ENCODE data around the gene SPINK6.

SPINK6 gene, protein sequence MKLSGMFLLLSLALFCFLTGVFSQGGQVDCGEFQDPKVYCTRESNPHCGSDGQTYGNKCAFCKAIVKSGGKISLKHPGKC

GRCh38 chr5:148202531-148203203, at the start of gene SPINK6:
SPINK6 (plus strand) TSS chr5:148203042; CDS start chr5:148203097, 55 bp downstream.
- no peak for DNase-seq (ENCODE audit: low spot score)

GRCh38 chr5:148156609-148157008, 46.2 kb upstream of the SPINK6 start:
- no peak for DNase-seq (ENCODE audit: low spot score)

DNA sequence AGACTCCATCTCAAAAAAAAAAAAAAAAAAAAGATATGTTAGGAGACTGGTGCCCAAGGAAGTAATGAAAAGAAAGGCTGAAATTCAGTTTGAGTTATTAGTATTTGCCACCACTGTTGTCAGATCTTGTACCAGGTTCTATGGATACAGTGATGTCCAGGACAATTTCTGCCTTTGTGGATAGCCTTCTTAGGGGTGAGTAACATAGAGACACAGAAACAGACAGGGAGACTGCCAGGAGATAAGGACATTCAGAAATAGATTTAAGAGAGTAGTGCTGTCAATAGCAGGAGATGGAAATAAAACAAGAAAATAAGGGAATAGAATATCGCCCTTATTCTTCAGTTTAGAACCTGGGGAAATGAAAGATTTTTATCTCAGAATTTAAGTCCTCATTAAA, 40.8 kb upstream of the SPINK6 start:
- no peak for DNase-seq (ENCODE audit: low spot score)

GRCh38 chr5:148163345-148163744, 39.5 kb upstream of the SPINK6 start:
- no peak for DNase-seq (ENCODE audit: low spot score)

GRCh38 chr5:148166550-148167283, 36.1 kb upstream of the SPINK6 start:
- no peak for DNase-seq (ENCODE audit: low spot score)

DNA sequence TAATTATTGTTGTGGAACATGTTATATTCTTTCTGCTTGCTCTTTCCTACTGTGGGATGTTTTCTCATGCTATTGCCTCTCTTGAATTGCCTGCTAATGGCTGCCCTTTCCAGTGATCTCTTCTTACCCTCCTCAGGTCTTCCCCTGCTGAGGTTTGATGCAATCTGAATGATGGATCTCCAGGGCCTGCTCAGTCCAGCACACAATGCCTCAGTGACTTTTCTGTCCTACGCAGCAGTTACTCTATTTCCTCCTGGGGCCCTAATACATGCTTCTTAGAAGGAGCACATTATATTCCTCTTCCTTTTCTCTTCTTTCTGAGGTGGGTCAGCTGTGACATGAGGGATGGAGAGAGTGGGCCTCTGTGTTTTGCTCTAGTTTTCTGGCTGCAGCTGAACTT, 34.6 kb upstream of the SPINK6 start, which contains the start of gene SPINK14:
SPINK14 (plus strand) TSS at position 301 of the 400 bp plus-strand sequence. CDS start 1,187 bp downstream, outside the sequence.
- DNase-seq (ENCODE audit: low spot score): no peak

DNA sequence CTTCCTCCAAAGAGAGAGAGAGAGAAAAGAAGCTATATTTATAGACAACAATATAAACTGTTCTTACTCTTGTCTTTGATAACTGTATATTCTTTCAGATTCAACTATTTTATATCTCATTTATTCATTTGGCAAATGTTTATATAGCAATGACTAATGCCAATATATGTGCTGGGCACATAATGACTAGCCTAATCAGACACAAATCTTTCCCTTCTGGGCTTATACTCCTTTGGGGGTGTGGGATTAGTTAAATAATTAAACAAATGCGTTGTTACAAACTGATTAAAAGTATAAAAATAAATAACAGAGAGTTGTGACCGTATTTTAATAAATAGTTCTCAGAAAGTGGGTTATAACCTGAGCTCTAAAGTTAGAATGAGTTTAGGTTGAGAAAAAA, 30.5 kb upstream of the SPINK6 start:
- no peak for DNase-seq (ENCODE audit: low spot score)

- no peak for DNase-seq (ENCODE audit: low spot score)
These were observed 26.4 kb upstream of the SPINK6 start for GRCh38 chr5:148176480-148176879.

DNA sequence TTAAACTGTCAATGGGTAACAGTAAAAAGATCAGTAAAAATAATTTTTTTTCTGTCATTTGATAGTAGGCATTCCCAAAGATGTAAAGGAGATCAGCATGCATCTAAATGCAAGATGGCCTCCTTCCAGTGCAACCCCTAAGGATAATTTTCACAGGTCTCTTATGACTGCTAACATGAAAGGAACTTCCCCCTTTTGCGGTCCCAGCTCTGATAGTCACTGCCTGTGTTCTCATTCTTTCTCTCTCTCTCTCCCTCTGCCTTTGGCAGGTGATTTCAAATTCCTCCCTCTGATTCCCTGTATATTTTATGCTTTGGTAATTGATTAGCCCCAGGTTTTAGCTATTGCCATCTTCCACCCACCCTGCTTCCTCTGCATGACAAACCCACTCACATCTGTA, 25.6 kb upstream of the SPINK6 start:
- DNase-seq (ENCODE audit: low spot score): no peak

DNA sequence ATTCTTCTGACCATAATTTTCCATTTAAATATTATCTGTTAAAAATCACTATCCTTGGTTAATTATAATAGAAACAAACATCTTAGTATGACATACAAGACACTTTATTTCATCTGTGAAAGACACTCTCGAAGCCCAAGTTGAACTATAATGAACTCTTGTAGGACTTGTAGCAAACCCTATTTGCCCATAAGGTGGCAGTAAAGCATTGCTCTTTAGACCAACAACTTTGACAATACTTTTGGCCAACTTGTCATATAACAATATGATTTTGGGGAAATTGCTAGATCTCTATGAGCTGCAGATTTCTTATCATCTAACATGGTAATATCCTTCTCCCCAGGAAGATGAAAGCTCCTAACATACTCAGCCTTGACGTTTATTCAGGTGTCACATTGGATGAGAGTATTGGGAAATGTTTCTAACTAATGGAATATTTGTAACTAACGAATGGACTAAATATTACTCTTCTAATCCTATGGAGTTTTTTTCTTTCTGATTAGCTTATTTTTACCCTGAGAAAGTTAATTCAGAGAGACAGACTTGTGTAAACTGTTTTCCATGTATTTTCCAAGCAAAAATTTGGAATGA, 23.5 kb upstream of the SPINK6 start:
- peak; percentile 73 for DNase-seq (ENCODE audit: low spot score)

- DNase-seq (ENCODE audit: low spot score): no peak
These were observed 16.4 kb upstream of the SPINK6 start for GRCh38 chr5:148186248-148187003.

GRCh38 chr5:148191010-148191409, 11.8 kb upstream of the SPINK6 start:
- DNase-seq (ENCODE audit: low spot score): no peak

DNA sequence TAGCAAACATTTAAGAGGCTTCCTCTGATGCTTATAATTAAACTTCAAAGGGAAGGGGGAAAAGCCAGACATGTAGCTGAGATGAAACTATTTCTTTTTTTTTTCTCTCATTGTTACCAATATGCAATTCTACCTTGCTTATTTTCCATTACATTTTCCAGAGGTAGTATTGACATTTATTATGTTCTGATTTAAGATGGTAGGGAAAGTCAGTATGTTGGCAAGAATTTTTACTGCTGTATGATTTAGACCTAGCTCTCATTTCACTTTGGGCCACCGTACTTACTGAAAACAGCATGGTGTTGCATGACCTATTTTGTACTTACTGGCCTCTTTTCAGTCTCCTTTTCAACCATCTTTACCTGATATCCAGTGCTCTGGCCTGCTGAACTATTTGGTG, 9.6 kb upstream of the SPINK6 start:
- DNase-seq (ENCODE audit: low spot score): no peak

DNA sequence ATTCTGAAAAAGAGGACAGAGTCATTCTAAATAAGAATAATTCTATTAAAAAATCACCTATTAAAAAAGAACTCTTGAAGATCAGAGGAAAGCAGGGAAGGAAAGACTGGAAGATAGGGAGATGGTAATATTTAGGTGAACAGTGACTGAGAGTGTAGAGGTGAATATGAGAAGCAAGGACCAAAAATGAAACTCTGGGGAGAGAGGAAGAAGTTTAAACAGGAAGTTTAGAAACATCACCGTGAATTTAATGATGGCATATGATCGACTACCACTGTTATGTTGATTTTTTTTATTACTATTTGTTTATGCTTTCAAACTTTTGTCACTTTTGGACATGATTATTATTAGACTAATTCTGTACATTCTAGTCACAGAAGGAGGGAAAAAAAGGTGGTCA, 1.7 kb upstream of the SPINK6 start:
- no peak for DNase-seq (ENCODE audit: low spot score)

- DNase-seq (ENCODE audit: low spot score): no peak
These were observed 2.4 kb downstream of the SPINK6 start for GRCh38 chr5:148205044-148205806.

GRCh38 chr5:148205865-148206264, 3.0 kb downstream of the SPINK6 start:
- DNase-seq (ENCODE audit: low spot score): no peak

GRCh38 chr5:148206620-148207019, 3.8 kb downstream of the SPINK6 start:
- peak; percentile 8 for DNase-seq (ENCODE audit: low spot score)

- no peak for DNase-seq (ENCODE audit: low spot score)
These were observed 5.4 kb downstream of the SPINK6 start for GRCh38 chr5:148208226-148208625.

- DNase-seq (ENCODE audit: low spot score): no peak
These were observed 6.4 kb downstream of the SPINK6 start for GRCh38 chr5:148209151-148209770.

- DNase-seq (ENCODE audit: low spot score): no peak
These were observed 11.9 kb downstream of the SPINK6 start for GRCh38 chr5:148214665-148215185.

GRCh38 chr5:148221508-148221907, 18.7 kb downstream of the SPINK6 start:
- no peak for DNase-seq (ENCODE audit: low spot score)
